KMS-11 (cell line): ENCODE data around the gene AMMECR1L.
A peak's percentile ranks its signal among the peaks of the same experiment; 100 is the strongest.
"Not testable (repeated sequence)": the region's sequence is repeated elsewhere in the genome, so short reads cannot be mapped to it uniquely, and the experiment has no call there.

Source experiments
- H2AFZ ChIP-seq: fragments of 200-600 bp; sonication (generic); 2 replicates; pipeline ENCODE4 v1.6.1; 2016; ENCODE audit warnings: antibody characterized with exemption, mixed run types, low read depth
- H3K27ac ChIP-seq: fragments of 200-600 bp; sonication (generic); 2 replicates; pipeline ENCODE4 v1.6.1; 2016; ENCODE audit warnings: mild to moderate bottlenecking, mixed run types
- H3K27me3 ChIP-seq: fragments of 200-600 bp; sonication (generic); 2 replicates; pipeline ENCODE4 v1.6.1; 2017; ENCODE audit warnings: mild to moderate bottlenecking, low read depth, mixed run types, moderate library complexity; ENCODE audit not compliant: insufficient read depth
- H3K36me3 ChIP-seq: fragments of 200-600 bp; sonication (generic); 2 replicates; pipeline ENCODE4 v1.6.1; 2017; ENCODE audit warnings: mild to moderate bottlenecking, mixed run types; ENCODE audit not compliant: insufficient read depth
- H3K4me1 ChIP-seq: fragments of 200-600 bp; sonication (generic); 2 replicates; pipeline ENCODE4 v1.6.1; 2016; ENCODE audit warnings: mild to moderate bottlenecking, low read depth, mixed run types; ENCODE audit not compliant: poor library complexity, severe bottlenecking
- H3K4me2 ChIP-seq: fragments of 200-600 bp; sonication (generic); 2 replicates; pipeline ENCODE4 v1.7.0; 2016; ENCODE audit warnings: mild to moderate bottlenecking, mixed run types
- H3K4me3 ChIP-seq: fragments of 200-600 bp; sonication (generic); IDR thresholded peaks from 2 replicates; pipeline ENCODE4 v1.6.1; 2017; ENCODE audit warnings: low read depth, low read length, mixed read lengths; ENCODE audit not compliant: insufficient read depth
- H3K79me2 ChIP-seq: fragments of 200-600 bp; sonication (generic); 2 replicates; pipeline ENCODE4 v1.6.1; 2016; ENCODE audit warnings: low read depth, mixed run types; ENCODE audit not compliant: insufficient read depth
- H3K9ac ChIP-seq: fragments of 200-600 bp; sonication (generic); 2 replicates; pipeline ENCODE4 v1.6.1; 2016; ENCODE audit warnings: mild to moderate bottlenecking, mixed run types
- H4K20me1 ChIP-seq: fragments of 200-600 bp; sonication (generic); 2 replicates; pipeline ENCODE4 v1.6.1; 2016; ENCODE audit warnings: mild to moderate bottlenecking, mixed run types; ENCODE audit not compliant: insufficient read depth
- CTCF ChIP-seq: fragments of 200-600 bp; sonication (generic); conservative IDR thresholded peaks from 2 replicates; pipeline ENCODE4 v1.6.1; 2017; ENCODE audit warnings: low read depth, mild to moderate bottlenecking, antibody characterized with exemption, low read length, moderate library complexity, mixed read lengths

AMMECR1L gene

GRCh38 chr2:127885780-127886592 is at the start of gene AMMECR1L:
TSS of gene AMMECR1L (minus strand) at chr2:127885956. CDS start at chr2:127874234, 11,722 bp downstream.
- peak within 1 kb of the TSS; percentile 18; the same call in 1 of the 2 replicates for H2AFZ ChIP-seq
- H3K27ac ChIP-seq, H3K27me3 ChIP-seq, H4K20me1 ChIP-seq, H3K36me3 ChIP-seq: not testable (repeated sequence)
- peak within 1 kb of the TSS; percentile 71 for H3K4me2 ChIP-seq
- H3K4me1 ChIP-seq = peaks cover 27% of the 10 kb centered on the region
- peak within 1 kb of the TSS; percentile 44 for H3K4me3 ChIP-seq
- H3K9ac ChIP-seq = peak within 1 kb of the TSS; percentile 37; the same call in 1 of the 2 replicates
- H3K79me2 ChIP-seq = peaks cover 18% of the 10 kb centered on the region; the same call in 1 of the 2 replicates

DNA sequence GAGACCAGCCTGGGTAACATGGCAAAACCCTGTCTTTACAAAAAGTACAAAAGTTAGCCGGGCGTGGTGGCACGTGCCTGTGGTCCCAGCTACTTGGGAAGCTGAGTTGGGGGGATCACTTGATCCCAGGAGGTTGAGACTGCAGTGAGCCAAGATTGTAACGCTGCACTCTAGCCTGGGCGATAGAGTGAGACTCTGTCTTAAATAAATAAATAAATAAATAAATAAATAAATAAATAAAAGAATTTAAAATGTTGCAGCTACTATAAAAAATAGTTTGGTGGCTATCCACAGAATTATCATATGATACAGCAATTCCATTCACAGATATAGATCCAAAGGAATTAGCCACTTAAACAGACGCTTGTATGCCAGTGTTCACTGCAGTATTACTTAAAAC is 49.6 kb upstream of the AMMECR1L start:
- TF ChIP-seq CTCF = no peak
- Histone ChIP-seq H3K9ac (no peak overlapping the region), H3K4me3 (no peak overlapping the region), H2AFZ (no peak overlapping the region), H3K27me3 (no peaks in the 10 kb centered on the region), H3K4me1 (no peaks in the 10 kb centered on the region), H4K20me1 (no peaks in the 10 kb centered on the region), H3K4me2 (no peak overlapping the region), H3K36me3 (no peaks in the 10 kb centered on the region), H3K79me2 (no peaks in the 10 kb centered on the region), H3K27ac (no peak overlapping the region)

GRCh38 chr2:127932199-127932876 is 46.6 kb upstream of the AMMECR1L start:
- Histone ChIP-seq H3K36me3 (no peaks in the 10 kb centered on the region), H3K79me2 (no peaks in the 10 kb centered on the region), H2AFZ (no peak overlapping the region), H3K4me1 (no peaks in the 10 kb centered on the region), H4K20me1 (no peaks in the 10 kb centered on the region), H3K27me3 (no peaks in the 10 kb centered on the region), H3K4me2 (no peak overlapping the region), H3K27ac (no peak overlapping the region), H3K4me3 (no peak overlapping the region), H3K9ac (no peak overlapping the region)
- TF ChIP-seq CTCF = no peak

DNA sequence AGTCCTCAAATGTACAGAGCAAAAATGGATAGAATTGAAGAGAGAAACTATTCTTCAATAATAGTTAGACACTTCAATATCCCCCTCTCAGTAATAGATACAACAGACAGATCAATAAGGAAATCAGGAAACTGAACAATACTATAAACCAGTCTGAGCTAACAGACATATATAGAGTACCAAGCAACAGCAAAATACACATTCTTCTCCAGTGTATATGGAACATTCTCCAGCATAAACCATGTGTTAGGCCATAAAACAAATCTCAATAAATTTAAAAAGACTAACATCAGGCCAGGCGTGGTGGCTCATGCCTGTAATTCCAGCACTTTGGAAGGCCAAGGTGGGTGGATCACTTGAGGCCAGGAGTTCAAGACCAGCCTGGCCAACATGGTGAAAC is 43.7 kb upstream of the AMMECR1L start:
- H3K27me3 ChIP-seq = no peaks in the 10 kb centered on the region
- H3K79me2 ChIP-seq = no peaks in the 10 kb centered on the region
- H3K4me1 ChIP-seq = no peaks in the 10 kb centered on the region
- no peak for TF ChIP-seq CTCF
- H2AFZ ChIP-seq = no peak overlapping the region
- H3K9ac ChIP-seq = no peak overlapping the region
- no peaks in the 10 kb centered on the region for H3K36me3 ChIP-seq
- no peak overlapping the region for H3K4me3 ChIP-seq
- H4K20me1 ChIP-seq = no peaks in the 10 kb centered on the region
- H3K4me2 ChIP-seq = no peak overlapping the region
- H3K27ac ChIP-seq = no peak overlapping the region
